GM12875 (cell line): ENCODE data around the gene HOTAIR.
A peak's percentile ranks its signal among the peaks of the same experiment; 100 is the strongest.

ENCODE experiments used
- H3K4me3 ChIP-seq: one replicate; pipeline ENCODE4 v1.5.1; 2011; ENCODE audit warnings: low read depth, low read length, control low read depth
- CTCF ChIP-seq: IDR thresholded peaks from 2 replicates; pipeline ENCODE4 v1.5.1; 2011; ENCODE audit warnings: low read depth, mild to moderate bottlenecking, control low read depth, inconsistent platforms, low read length, moderate library complexity, borderline replicate concordance; ENCODE audit not compliant: insufficient read depth

HOTAIR gene

DNA sequence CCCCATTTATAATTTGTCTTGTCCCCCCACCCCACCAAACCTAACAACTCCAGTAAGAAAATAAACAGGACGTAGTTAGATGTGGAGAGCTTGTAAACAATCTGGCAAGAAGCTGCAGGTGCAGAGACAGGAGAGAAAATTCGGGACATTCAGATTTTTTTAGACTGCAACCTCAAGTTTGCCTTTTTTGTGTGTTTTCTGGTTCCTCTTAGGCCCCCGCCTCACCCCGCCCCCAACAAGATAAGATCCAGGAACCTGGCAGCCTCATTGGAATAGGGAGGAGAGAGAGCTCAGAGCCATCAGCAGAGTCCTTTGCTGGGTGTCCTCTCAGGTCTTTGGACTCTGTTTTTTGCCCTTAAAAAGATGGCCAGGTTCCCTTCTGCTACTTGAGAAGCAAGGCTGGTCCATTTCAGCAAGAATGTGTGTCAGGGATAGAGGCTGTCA, 13.1 kb upstream of the HOTAIR start:
- TF ChIP-seq CTCF, result no peak
- no peak overlapping the region for H3K4me3 ChIP-seq

- no peak overlapping the region for H3K4me3 ChIP-seq
- TF ChIP-seq CTCF, result no peak
These were observed 12.1 kb upstream of the HOTAIR start for GRCh38 chr12:53986686-53987483.

DNA sequence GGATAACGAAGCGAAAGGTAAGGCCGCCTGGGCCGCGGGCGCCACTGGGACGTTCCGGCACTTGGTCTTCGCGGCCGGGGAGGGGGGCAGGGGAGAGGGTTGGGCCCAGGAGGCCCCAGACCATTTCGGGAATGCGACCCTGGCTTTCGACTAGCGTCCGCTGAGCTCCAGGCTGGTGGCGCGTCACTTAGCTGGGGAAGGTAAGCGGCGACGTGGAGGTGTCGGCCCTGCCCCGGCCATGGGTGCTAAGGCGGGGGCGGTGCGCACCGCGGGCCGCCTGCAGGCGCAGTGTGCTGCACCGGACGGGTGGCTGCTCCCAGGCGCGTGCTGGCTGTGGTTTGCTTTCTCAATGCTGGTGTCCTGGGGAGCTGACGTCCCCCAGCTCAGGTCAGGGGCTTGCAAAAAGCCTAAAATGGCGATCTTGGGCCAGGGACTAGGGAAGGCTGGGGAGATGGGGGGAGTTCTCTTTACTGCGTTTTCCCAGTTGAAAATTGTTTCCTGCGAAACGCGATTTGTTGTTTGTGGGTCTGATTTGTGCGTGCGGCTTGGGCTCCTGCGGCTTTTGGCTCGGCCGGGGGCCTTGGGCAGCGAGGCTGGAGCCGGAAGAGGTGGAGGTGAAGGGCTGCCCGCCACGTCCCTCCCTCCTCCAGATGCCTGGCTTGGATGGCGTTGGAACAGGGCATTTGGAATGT, 11.4 kb upstream of the HOTAIR start:
- peak overlapping the region; percentile 38 for H3K4me3 ChIP-seq
- no peak for TF ChIP-seq CTCF

GRCh38 chr12:53985692-53985993, 10.9 kb upstream of the HOTAIR start:
- H3K4me3 ChIP-seq, result peak overlapping the region; percentile 38

GRCh38 chr12:53984901-53985691, 10.3 kb upstream of the HOTAIR start, which contains the start of gene HOXC10:
TSS of gene HOXC10 (plus strand) at chr12:53985146. CDS start at chr12:53985260, 114 bp downstream.
- H3K4me3 ChIP-seq, result peak within 1 kb of the TSS; percentile 38
- peak; percentile 88 for TF ChIP-seq CTCF

More at GRCh38 chr12:53985692-53985993, 10.9 kb upstream of the HOTAIR start:
- TF ChIP-seq CTCF, result no peak

DNA sequence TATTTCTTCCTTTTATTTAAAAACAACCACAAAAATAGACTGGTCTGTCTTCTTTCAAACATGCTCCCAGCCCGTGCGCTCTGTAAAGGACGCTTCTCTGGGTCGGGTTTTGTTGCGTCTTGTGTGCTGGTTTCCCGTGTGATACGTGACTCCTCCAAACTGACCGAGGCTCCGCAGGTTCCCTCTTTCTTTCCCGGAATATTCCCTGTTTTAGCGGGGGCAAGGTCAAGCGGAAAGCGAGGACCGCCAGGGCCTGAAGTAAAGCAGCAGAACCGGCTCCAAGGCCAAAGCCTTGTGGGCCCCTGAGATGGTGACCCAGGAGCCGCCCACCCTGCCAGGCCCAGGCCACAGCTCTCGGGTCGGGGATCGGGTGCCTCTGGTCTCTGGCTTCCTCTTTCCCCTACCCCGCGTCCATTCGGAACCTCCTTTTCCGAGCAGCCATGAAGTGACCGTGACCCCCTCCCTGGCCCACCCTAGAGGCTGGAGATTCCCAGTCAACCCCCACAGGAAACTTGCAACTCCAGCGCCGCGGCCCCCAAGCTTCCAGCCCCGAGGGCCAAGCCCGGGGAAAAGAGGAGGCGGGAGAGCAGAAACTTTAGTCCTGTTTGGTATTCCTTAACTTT, 9.3 kb upstream of the HOTAIR start:
- no peak overlapping the region for H3K4me3 ChIP-seq
- no peak for TF ChIP-seq CTCF
